Mesothelial cell of epicardium (in vitro differentiated cells): ENCODE data around the gene KSR1. TPM values are rescaled to one million over a fixed set of nuclear protein-coding genes. Genes with fewer than 3 reads are reported as not detected.
"Not testable (repeated sequence)": the region's sequence is repeated elsewhere in the genome, so short reads cannot be mapped to it uniquely, and the experiment has no call there.

Source experiments
- DNase-seq, 2 experiments: peaks; one replicate each; pipeline ENCODE4 v3.0.0; 2021; ENCODE audit warnings: low spot score in 2 of 2; ENCODE audit not compliant: unreplicated experiment in 2 of 2
- H3K27ac Mint-ChIP-seq: 2 replicates; pipeline ENCODE4 v1.8.0; 2021; ENCODE audit warnings: mixed read lengths
- H3K27me3 Mint-ChIP-seq: 2 replicates; pipeline ENCODE4 v1.8.0; 2021; ENCODE audit warnings: low read depth, mixed read lengths
- H3K36me3 Mint-ChIP-seq: 2 replicates; pipeline ENCODE4 v1.8.0; 2021; ENCODE audit warnings: mixed read lengths
- H3K4me1 Mint-ChIP-seq: 2 replicates; pipeline ENCODE4 v1.8.0; 2021; ENCODE audit warnings: mixed read lengths
- H3K4me3 Mint-ChIP-seq: 2 replicates; pipeline ENCODE4 v1.8.0; 2021; ENCODE audit warnings: mild to moderate bottlenecking, moderate library complexity, mixed read lengths
- H3K9me3 Mint-ChIP-seq: 2 replicates; pipeline ENCODE4 v1.8.0; 2021; ENCODE audit warnings: mixed read lengths
- CTCF ChIP-seq: fragments of 200-600 bp; sonication (generic); IDR thresholded peaks from one replicate; pipeline ENCODE4 v1.5.0; 2021; ENCODE audit warnings: antibody characterized with exemption; ENCODE audit not compliant: unreplicated experiment
- total RNA-seq: library from RNA; stranded (reverse); gene quantifications from 3 replicates; pipeline ENCODE4 v1.2.1, GENCODE V29; 2021

KSR1 gene
- total RNA-seq, 1 donor from 2014 or later = 69.4 TPM

GRCh38 chr17:27446569-27447301 is 9.5 kb upstream of the KSR1 start:
- Mint-ChIP-seq H3K9me3 (no peaks in the 10 kb centered on the region), H3K4me1 (peaks cover 7% of the 10 kb centered on the region), H3K36me3 (no peaks in the 10 kb centered on the region), H3K27ac (peak overlapping the region; percentile 64), H3K4me3 (no peak overlapping the region), H3K27me3 (no peaks in the 10 kb centered on the region)
- DNase-seq = no peak
- TF ChIP-seq CTCF = no peak

- not testable (repeated sequence) for DNase-seq, H3K4me1 Mint-ChIP-seq, H3K27me3 Mint-ChIP-seq, H3K27ac Mint-ChIP-seq, H3K36me3 Mint-ChIP-seq, H3K4me3 Mint-ChIP-seq, H3K9me3 Mint-ChIP-seq
Observed at GRCh38 chr17:27448534-27448933, 7.7 kb upstream of the KSR1 start.

GRCh38 chr17:27449541-27449940 is 6.7 kb upstream of the KSR1 start:
- Mint-ChIP-seq H3K27ac (no peak overlapping the region), H3K9me3 (no peaks in the 10 kb centered on the region), H3K27me3 (no peaks in the 10 kb centered on the region), H3K4me1 (peaks cover 7% of the 10 kb centered on the region), H3K36me3 (no peaks in the 10 kb centered on the region), H3K4me3 (no peak overlapping the region)
- DNase-seq = no peak
- no peak for TF ChIP-seq CTCF

- H3K4me3 Mint-ChIP-seq = no peak overlapping the region
- H3K36me3 Mint-ChIP-seq = no peaks in the 10 kb centered on the region
- no peak for TF ChIP-seq CTCF
- H3K27ac Mint-ChIP-seq = no peak overlapping the region
- peaks cover 7% of the 10 kb centered on the region for H3K4me1 Mint-ChIP-seq
- no peaks in the 10 kb centered on the region for H3K27me3 Mint-ChIP-seq
- H3K9me3 Mint-ChIP-seq = no peaks in the 10 kb centered on the region
- no peak for DNase-seq
Observed at GRCh38 chr17:27449988-27450387, 6.3 kb upstream of the KSR1 start.

GRCh38 chr17:27450416-27450815 is 5.8 kb upstream of the KSR1 start:
- H3K4me3 Mint-ChIP-seq = no peak overlapping the region
- no peak overlapping the region for H3K27ac Mint-ChIP-seq
- DNase-seq = no peak
- H3K36me3 Mint-ChIP-seq = no peaks in the 10 kb centered on the region
- H3K4me1 Mint-ChIP-seq = peaks cover 7% of the 10 kb centered on the region
- TF ChIP-seq CTCF = no peak
- no peaks in the 10 kb centered on the region for H3K9me3 Mint-ChIP-seq
- no peaks in the 10 kb centered on the region for H3K27me3 Mint-ChIP-seq

- Mint-ChIP-seq H3K4me3 (no peak overlapping the region), H3K27me3 (no peaks in the 10 kb centered on the region), H3K4me1 (peaks cover 3% of the 10 kb centered on the region), H3K9me3 (no peaks in the 10 kb centered on the region), H3K36me3 (no peaks in the 10 kb centered on the region), H3K27ac (no peak overlapping the region)
- no peak for TF ChIP-seq CTCF
- DNase-seq = no peak
Observed at GRCh38 chr17:27451906-27452305, 4.3 kb upstream of the KSR1 start.
